ENCODE results near the gene CHST3. TPM values are rescaled to one million over a fixed set of nuclear protein-coding genes. Genes with fewer than 3 reads are reported as not detected.
"Not testable (repeated sequence)": the region's sequence is repeated elsewhere in the genome, so short reads cannot be mapped to it uniquely, and the experiment has no call there.

Gene CHST3
- total RNA-seq, 1 donor from 2014 or later = 21.7 TPM

DNA sequence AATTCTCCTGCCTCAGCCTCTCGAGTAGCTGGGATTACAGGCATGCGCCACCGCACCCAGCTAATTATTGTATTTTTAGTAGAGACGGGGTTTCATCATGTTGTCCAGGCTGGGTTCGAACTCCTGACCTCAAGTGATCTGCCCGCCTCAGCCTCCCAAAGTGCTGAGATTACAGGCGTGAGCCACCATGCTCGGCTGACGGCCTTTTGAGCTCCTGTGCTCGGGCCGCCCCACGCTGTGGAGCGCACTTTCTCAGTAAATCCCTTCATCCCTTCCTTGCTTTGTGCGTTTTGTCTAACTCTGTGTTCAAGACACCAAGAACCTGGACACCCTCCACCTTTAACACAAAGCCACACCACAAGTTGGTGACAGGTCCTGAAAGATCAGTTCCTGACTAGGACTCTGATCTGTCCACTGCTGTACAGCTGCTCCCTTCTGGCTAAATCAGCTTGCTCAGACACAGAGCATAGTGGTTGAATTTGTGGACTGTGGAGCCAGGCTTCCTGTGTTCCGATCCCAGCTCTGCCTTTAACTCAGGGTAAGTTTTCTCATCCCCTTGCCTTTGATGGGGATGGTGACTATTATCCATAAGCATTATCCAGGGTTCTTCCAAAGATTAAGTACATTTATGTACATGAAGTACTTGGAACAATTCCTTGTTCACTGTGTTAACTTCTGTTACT, 20.1 kb downstream of the CHST3 start:
- H3K27ac Mint-ChIP-seq = peak overlapping the region; percentile 39
- no peak for DNase-seq (ENCODE audit: extremely low spot score, unreplicated experiment)
- TF ChIP-seq CTCF (conservative IDR thresholded peaks at IDR 0.05) = no peak
- no peaks in the 10 kb centered on the region for H3K27me3 Mint-ChIP-seq
- H3K9me3 Mint-ChIP-seq = peaks cover 3% of the 10 kb centered on the region
- H3K4me1 Mint-ChIP-seq (ENCODE audit: unreplicated experiment) = peaks cover 54% of the 10 kb centered on the region
- H3K36me3 Mint-ChIP-seq = peaks cover 16% of the 10 kb centered on the region
- no peak overlapping the region for H3K4me3 Mint-ChIP-seq

- Mint-ChIP-seq H3K27ac (peak overlapping the region; percentile 67), H3K36me3 (peaks cover 16% of the 10 kb centered on the region)
Measured at GRCh38 chr10:71984809-71985388, 20.7 kb downstream of the CHST3 start.

GRCh38 chr10:71985542-71986250, 21.5 kb downstream of the CHST3 start:
- peak overlapping the region; percentile 19 for H3K4me3 Mint-ChIP-seq

More at GRCh38 chr10:71984809-71985388, 20.7 kb downstream of the CHST3 start:
- no peak for DNase-seq (ENCODE audit: extremely low spot score, unreplicated experiment)
- TF ChIP-seq CTCF (conservative IDR thresholded peaks at IDR 0.05) = no peak
- peaks cover 3% of the 10 kb centered on the region for H3K9me3 Mint-ChIP-seq
- peaks cover 48% of the 10 kb centered on the region for H3K4me1 Mint-ChIP-seq (ENCODE audit: unreplicated experiment)
- no peaks in the 10 kb centered on the region for H3K27me3 Mint-ChIP-seq
- no peak overlapping the region for H3K4me3 Mint-ChIP-seq

GRCh38 chr10:71988895-71989294, 24.7 kb downstream of the CHST3 start:
- Mint-ChIP-seq H3K4me1 (ENCODE audit: unreplicated experiment) (peaks cover 26% of the 10 kb centered on the region), H3K36me3 (peaks cover 14% of the 10 kb centered on the region)
- H3K27me3 Mint-ChIP-seq; H3K9me3 Mint-ChIP-seq; DNase-seq (ENCODE audit: extremely low spot score, unreplicated experiment); H3K4me3 Mint-ChIP-seq; H3K27ac Mint-ChIP-seq: not testable (repeated sequence)

More at GRCh38 chr10:71985542-71986250, 21.5 kb downstream of the CHST3 start:
- H3K9me3 Mint-ChIP-seq = peaks cover 3% of the 10 kb centered on the region
- no peak for DNase-seq (ENCODE audit: extremely low spot score, unreplicated experiment)
- H3K4me1 Mint-ChIP-seq (ENCODE audit: unreplicated experiment) = peaks cover 42% of the 10 kb centered on the region
- H3K27me3 Mint-ChIP-seq = no peaks in the 10 kb centered on the region
- peak overlapping the region; percentile 67 for H3K27ac Mint-ChIP-seq
- H3K36me3 Mint-ChIP-seq = peaks cover 16% of the 10 kb centered on the region
- TF ChIP-seq CTCF (conservative IDR thresholded peaks at IDR 0.05) = no peak

- Mint-ChIP-seq H3K36me3 (peaks cover 14% of the 10 kb centered on the region), H3K27ac (no peak overlapping the region), H3K4me1 (ENCODE audit: unreplicated experiment) (peaks cover 19% of the 10 kb centered on the region), H3K27me3 (no peaks in the 10 kb centered on the region), H3K9me3 (peaks cover 3% of the 10 kb centered on the region), H3K4me3 (no peak overlapping the region)
- no peak for DNase-seq (ENCODE audit: extremely low spot score, unreplicated experiment)
- TF ChIP-seq CTCF (conservative IDR thresholded peaks at IDR 0.05) = no peak
Measured at GRCh38 chr10:71989661-71990454, 25.7 kb downstream of the CHST3 start.

Data from type B pancreatic cell (in vitro differentiated cells).